ENCODE data around the gene RPGRIP1L. TPM values are rescaled to one million over a fixed set of nuclear protein-coding genes. Genes with fewer than 3 reads are reported as not detected.

The RPGRIP1L gene
- total RNA-seq, 1 experiment from 2014 or later = 9.8 TPM

- ChIA-PET CTCF (no interaction called here), POLR2A (no interaction called here)
- no peak for TF ChIP-seq NFE2L1 (CRISPR knock-in tag; IDR thresholded peaks at IDR 0.05)
- TF ChIP-seq CTCF (IDR thresholded peaks at IDR 0.05) = no peak
- no peak for TF ChIP-seq ESRRA (CRISPR knock-in tag; IDR thresholded peaks at IDR 0.05; ENCODE audit: borderline replicate concordance)
- TF ChIP-seq AFF4 (CRISPR knock-in tag; IDR thresholded peaks at IDR 0.05; ENCODE audit: borderline replicate concordance) = no peak
These were observed 83.2 kb downstream of the RPGRIP1L start for GRCh38 chr16:53620476-53620875.

GRCh38 chr16:53619235-53619634 lies 84.4 kb downstream of the RPGRIP1L start:
- no peak overlapping the region for H3K27ac Mint-ChIP-seq
- no peaks in the 10 kb centered on the region for H3K27me3 Mint-ChIP-seq (ENCODE audit: low read depth)
- no peak overlapping the region for H3K4me3 Mint-ChIP-seq
- DNase-seq (ENCODE audit: low spot score) (no peak), ATAC-seq (no peak)
- H3K4me1 Mint-ChIP-seq = no peaks in the 10 kb centered on the region
- ChIA-PET POLR2A (no interaction called here), CTCF (no interaction called here)
- TF ChIP-seq E2F4 (CRISPR knock-in tag; IDR thresholded peaks at IDR 0.05; ENCODE audit: borderline replicate concordance, low read depth) (no peak), IRF2 (CRISPR knock-in tag; IDR thresholded peaks at IDR 0.05; ENCODE audit: borderline replicate concordance, low read depth) (no peak), FOXJ3 (CRISPR knock-in tag; IDR thresholded peaks at IDR 0.05; ENCODE audit: borderline replicate concordance) (no peak), ATF6 (CRISPR knock-in tag; IDR thresholded peaks at IDR 0.05) (no peak), NFYB (CRISPR knock-in tag; conservative IDR thresholded peaks at IDR 0.05; ENCODE audit: low read depth) (no peak), IRF1 (CRISPR knock-in tag; IDR thresholded peaks at IDR 0.05) (no peak), MAX (CRISPR knock-in tag; IDR thresholded peaks at IDR 0.05) (no peak), CREB1 (CRISPR knock-in tag; IDR thresholded peaks at IDR 0.05) (no peak), ZMAT4 (CRISPR knock-in tag; IDR thresholded peaks at IDR 0.05) (no peak), SOX15 (CRISPR knock-in tag; IDR thresholded peaks at IDR 0.05) (no peak), NR1H2 (CRISPR knock-in tag; IDR thresholded peaks at IDR 0.05) (no peak), ZNF416 (CRISPR knock-in tag; IDR thresholded peaks at IDR 0.05) (no peak)
- peaks cover 4% of the 10 kb centered on the region for H3K9me3 Mint-ChIP-seq
- H3K36me3 Mint-ChIP-seq = peaks cover 3% of the 10 kb centered on the region; the same call in 1 of the 2 replicates

More at GRCh38 chr16:53620476-53620875, 83.2 kb downstream of the RPGRIP1L start:
- Mint-ChIP-seq H3K27ac (no peak overlapping the region), H3K4me1 (no peaks in the 10 kb centered on the region), H3K27me3 (ENCODE audit: low read depth) (no peaks in the 10 kb centered on the region), H3K4me3 (no peak overlapping the region), H3K36me3 (peaks cover 3% of the 10 kb centered on the region; the same call in 1 of the 2 replicates), H3K9me3 (peaks cover 4% of the 10 kb centered on the region)
- ATAC-seq (no peak), DNase-seq (ENCODE audit: low spot score) (no peak)

All from WTC11 (cell line).